Left lung (tissue), 10 donors: ENCODE data around the gene SCN3A. TPM values are rescaled to one million over a fixed set of nuclear protein-coding genes. Genes with fewer than 3 reads are reported as not detected.
A peak's percentile ranks its signal among the peaks of the same experiment; 100 is the strongest.

ENCODE experiments used
- ATAC-seq: fragments of 200-7000 bp; cut with Tn5 transposase; one replicate; pipeline ENCODE4 v1.9.1; 2020; ENCODE audit warnings: moderate library complexity
- DNase-seq, 4 donors: peaks; one replicate each; pipeline ENCODE4 v3.0.0-alpha.2; 2013 to 2020
- H3K27ac ChIP-seq, 2 donors: fragments of 200-600 bp; sonication (generic) in 1 of 2; one replicate each; pipeline versions ENCODE4 v1.5.0 to v1.8.0; 2020 to 2021
- H3K27me3 ChIP-seq, 2 donors: fragments of 200-600 bp; sonication (generic) in 1 of 2; one replicate each; pipeline versions ENCODE4 v1.5.0 to v1.8.0; 2020 to 2021
- H3K36me3 ChIP-seq, 2 donors: fragments of 200-600 bp; sonication (generic) in 1 of 2; one replicate each; pipeline versions ENCODE4 v1.5.0 to v1.8.0; 2020 to 2021
- H3K4me1 ChIP-seq, 2 donors: fragments of 200-600 bp; one replicate each; pipeline ENCODE4 v1.8.0; 2021
- H3K4me3 ChIP-seq, 2 donors: fragments of 200-600 bp; sonication (generic) in 1 of 2; one replicate each; pipeline versions ENCODE4 v1.5.0 to v1.8.0; 2020 to 2021; ENCODE audit warnings: mild to moderate bottlenecking in 1 of 2
- H3K9me3 ChIP-seq, 2 donors: fragments of 200-600 bp; sonication (generic) in 1 of 2; one replicate each; pipeline versions ENCODE4 v1.5.0 to v1.8.0; 2020 to 2021
- intact Hi-C, 2 donors: fragments of 100-400 bp; cut with DNase I; formaldehyde crosslinking; loops; one replicate each; pipeline versions ENCODE4 v1.11.2 to v1.14.2; 2022
- polyA plus RNA-seq, 6 donors: library from polyadenylated mRNA; unstranded; fragments of 120-200 nt; gene quantifications; one replicate each; pipeline ENCODE4 v1.2.1, GENCODE V29; 2013; ENCODE audit not compliant: insufficient read length in 6 of 6
- total RNA-seq, 2 donors: library from RNA; stranded (reverse); fragmentation: NEBNext Ultra II Directional; extraction: Animal tissue kit (Norgen Biotek cat#: 25700); gene quantifications; one replicate each; pipeline ENCODE4 v1.2.1, GENCODE V29; 2021
- TF ChIP-seq, protein P1 (sequence below), 2 donors: fragments of 200-600 bp; sonication (generic) in 1 of 2; IDR thresholded peaks; one replicate each; pipeline versions ENCODE4 v1.5.0 to v1.8.0; 2021; ENCODE audit warnings: antibody characterized with exemption in 2 of 2
- donor health status: DM: no; HTN: yes; CAD: no.
- donor health status: DM: no; HTN: no; CAD: no.

Gene SCN3A
- total and polyA plus RNA-seq, 8 donors = 0.35 to 1.6 (median 0.95) TPM

DNA sequence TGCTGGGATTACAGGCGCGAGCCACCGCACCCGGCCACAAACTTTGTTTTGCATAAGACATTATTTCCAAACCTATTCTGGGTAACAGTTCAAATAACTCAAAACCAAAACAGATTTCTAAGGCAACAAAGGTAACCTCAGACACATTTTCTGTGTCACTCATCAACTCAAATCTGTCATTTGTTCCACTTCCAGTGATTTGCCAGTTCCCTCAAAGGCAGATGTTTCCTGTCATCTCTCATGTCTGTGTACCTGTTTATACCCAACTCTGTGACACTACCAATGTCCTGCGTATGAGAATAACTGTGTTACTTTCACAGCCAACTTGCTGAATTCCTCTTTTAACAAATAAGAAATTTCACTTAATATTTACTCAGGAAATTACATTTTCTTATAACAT lies 54.4 kb downstream of the SCN3A start:
- H3K4me3 ChIP-seq = no peak overlapping the region
- no peaks in the 10 kb centered on the region for H3K9me3 ChIP-seq
- TF ChIP-seq, protein P1, sequence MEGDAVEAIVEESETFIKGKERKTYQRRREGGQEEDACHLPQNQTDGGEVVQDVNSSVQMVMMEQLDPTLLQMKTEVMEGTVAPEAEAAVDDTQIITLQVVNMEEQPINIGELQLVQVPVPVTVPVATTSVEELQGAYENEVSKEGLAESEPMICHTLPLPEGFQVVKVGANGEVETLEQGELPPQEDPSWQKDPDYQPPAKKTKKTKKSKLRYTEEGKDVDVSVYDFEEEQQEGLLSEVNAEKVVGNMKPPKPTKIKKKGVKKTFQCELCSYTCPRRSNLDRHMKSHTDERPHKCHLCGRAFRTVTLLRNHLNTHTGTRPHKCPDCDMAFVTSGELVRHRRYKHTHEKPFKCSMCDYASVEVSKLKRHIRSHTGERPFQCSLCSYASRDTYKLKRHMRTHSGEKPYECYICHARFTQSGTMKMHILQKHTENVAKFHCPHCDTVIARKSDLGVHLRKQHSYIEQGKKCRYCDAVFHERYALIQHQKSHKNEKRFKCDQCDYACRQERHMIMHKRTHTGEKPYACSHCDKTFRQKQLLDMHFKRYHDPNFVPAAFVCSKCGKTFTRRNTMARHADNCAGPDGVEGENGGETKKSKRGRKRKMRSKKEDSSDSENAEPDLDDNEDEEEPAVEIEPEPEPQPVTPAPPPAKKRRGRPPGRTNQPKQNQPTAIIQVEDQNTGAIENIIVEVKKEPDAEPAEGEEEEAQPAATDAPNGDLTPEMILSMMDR (IDR thresholded peaks at IDR 0.05) = no peak
- no peaks in the 10 kb centered on the region for H3K36me3 ChIP-seq
- intact Hi-C loops = no loop called here
- H3K4me1 ChIP-seq = no peaks in the 10 kb centered on the region
- H3K27me3 ChIP-seq = no peaks in the 10 kb centered on the region
- no peak for ATAC-seq
- no peak overlapping the region for H3K27ac ChIP-seq
- DNase-seq = peak in 1 of 4 donors; percentile 9

DNA sequence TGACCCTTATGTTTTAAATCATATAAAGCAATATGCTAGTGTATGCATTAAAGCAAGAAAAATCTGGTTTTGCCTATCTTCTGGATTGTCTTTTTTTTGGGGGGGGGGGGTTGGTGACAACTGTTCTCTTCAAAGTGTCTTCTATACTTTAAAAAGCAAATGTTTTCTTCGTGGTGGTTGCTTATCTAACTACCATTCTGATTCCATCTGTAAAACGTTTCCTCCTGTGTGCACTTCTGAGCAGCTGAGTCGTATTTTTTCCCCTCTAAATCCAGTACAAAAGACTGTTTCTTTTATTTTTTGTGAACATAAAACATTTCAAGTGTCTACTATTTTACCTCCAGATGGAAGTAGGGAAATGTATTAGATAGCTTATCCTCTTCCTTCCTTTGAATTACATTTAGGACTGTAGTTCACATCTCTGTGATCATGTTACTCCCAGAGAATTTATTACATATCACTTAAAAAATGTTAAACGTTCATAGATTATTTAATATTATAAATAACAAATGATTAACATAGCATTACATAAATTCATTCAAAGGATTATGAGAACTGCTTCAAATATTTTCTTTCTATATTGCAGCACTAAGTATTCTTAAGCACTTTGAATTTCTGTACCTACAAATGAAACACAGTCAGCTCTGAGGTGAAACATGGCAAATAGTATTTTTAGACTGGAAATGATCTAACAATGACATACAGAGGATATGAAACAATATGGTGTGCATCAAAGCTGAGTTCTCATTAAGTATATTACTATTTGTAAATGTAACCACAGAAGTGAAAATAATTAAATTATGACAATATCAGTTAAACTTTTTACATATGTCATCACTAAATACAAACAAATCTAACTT lies 56.4 kb downstream of the SCN3A start:
- Histone ChIP-seq H3K27me3 (no peaks in the 10 kb centered on the region), H3K4me3 (no peak overlapping the region), H3K4me1 (no peaks in the 10 kb centered on the region), H3K9me3 (no peaks in the 10 kb centered on the region), H3K36me3 (no peaks in the 10 kb centered on the region), H3K27ac (no peak overlapping the region)
- intact Hi-C loops = no loop called here
- TF ChIP-seq, protein P1 (IDR thresholded peaks at IDR 0.05) = no peak
- DNase-seq = no peak
- ATAC-seq = no peak

DNA sequence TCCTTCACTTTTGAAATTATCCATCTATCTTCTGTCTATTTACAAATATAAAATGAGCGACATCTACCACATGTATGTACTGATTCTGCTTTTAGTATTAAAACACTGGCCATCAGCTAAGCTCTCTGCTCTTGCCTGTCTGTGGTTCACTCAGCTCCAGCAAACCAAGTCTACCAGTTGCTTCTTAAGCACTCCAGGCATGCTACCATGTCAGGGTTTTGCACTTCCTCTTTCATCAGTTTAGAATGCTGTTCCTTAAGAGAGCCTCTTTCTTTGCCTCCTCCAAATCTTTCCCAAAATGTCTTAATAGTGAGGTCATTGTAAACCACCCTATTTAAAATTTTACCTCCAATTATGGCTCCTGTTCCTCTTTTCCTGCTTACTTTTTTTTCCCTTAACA lies 59.5 kb downstream of the SCN3A start:
- no peaks in the 10 kb centered on the region for H3K4me1 ChIP-seq
- DNase-seq (no peak), ATAC-seq (no peak)
- H3K27ac ChIP-seq = no peak overlapping the region
- no peaks in the 10 kb centered on the region for H3K27me3 ChIP-seq
- intact Hi-C loops = no loop called here
- no peaks in the 10 kb centered on the region for H3K36me3 ChIP-seq
- no peak overlapping the region for H3K4me3 ChIP-seq
- H3K9me3 ChIP-seq = no peaks in the 10 kb centered on the region
- TF ChIP-seq, protein P1 (IDR thresholded peaks at IDR 0.05) = no peak

DNA sequence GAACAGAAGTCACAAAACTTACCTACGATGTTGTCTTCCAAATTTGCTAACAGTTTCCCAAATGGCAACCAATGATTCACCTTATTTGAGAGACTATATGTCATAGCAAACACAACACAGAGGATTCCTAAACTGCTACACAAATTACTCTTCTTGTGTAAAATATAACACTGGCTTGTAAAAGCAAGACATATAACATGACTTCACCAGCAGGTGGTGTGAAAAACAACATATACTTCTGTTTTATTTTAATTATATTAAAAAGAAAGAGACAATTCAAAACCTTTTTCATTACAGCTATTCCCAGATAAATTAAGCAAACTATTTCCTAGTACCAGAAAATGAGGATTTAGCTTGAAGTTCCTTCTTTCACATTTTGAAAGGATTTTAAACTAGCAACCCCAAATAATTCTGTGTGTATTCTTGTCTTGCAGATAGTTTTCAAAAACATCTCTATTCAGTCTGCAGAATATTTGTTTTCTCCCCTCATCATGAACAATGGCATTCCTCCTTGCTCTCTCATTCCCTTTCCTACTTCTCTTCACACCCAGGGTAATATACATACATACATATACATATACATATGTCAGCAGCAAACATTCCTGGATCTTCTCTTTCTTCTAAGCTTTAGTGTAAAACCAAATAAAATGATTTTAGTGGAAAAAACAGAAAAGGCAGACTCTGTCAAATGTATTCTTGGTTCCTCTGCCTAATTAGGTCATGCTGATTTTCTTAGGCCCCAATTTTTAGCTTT lies 62.1 kb downstream of the SCN3A start:
- no peak for ATAC-seq
- H3K36me3 ChIP-seq = no peaks in the 10 kb centered on the region
- DNase-seq = no peak
- no peaks in the 10 kb centered on the region for H3K4me1 ChIP-seq
- no peak overlapping the region for H3K27ac ChIP-seq
- no peaks in the 10 kb centered on the region for H3K27me3 ChIP-seq
- H3K9me3 ChIP-seq = no peaks in the 10 kb centered on the region
- TF ChIP-seq, protein P1 (IDR thresholded peaks at IDR 0.05) = no peak
- intact Hi-C loops = no loop called here
- no peak overlapping the region for H3K4me3 ChIP-seq

DNA sequence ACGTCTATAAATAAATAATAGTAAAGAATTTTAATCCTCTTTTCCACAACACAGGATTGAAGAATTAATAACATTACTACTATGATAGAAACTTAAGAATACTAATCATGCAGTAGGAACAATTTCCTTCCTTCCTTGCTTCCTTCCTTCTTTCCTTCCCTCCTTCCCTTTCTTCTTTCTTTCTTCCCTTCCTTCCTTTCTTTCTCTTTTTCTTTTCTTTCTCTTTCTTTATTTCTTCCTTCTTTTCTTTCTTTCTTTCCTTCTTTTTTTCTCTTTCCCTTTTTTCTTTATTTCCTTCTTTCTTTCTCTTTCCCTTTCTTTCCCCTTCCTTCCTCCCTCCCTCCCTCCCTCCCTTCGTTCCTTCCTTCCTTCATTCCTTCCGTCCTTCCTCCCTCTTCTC lies 77.6 kb downstream of the SCN3A start:
- no peak for DNase-seq
- no peaks in the 10 kb centered on the region for H3K36me3 ChIP-seq
- H3K27me3 ChIP-seq = no peaks in the 10 kb centered on the region
- no peaks in the 10 kb centered on the region for H3K9me3 ChIP-seq
- intact Hi-C loops = no loop called here
- H3K27ac ChIP-seq = no peak overlapping the region
- H3K4me1 ChIP-seq = no peaks in the 10 kb centered on the region
- TF ChIP-seq, protein P1 (IDR thresholded peaks at IDR 0.05) = no peak
- no peak overlapping the region for H3K4me3 ChIP-seq
- ATAC-seq = no peak
